Middle frontal gyrus (tissue), 1 donor: ENCODE data around the gene FNDC4.
"Not testable (repeated sequence)": the region's sequence is repeated elsewhere in the genome, so short reads cannot be mapped to it uniquely, and the experiment has no call there.

ENCODE experiments used
- DNase-seq: peaks from one replicate; pipeline ENCODE4 v3.0.0-alpha.2; 2015; ENCODE audit warnings: low spot score; ENCODE audit errors: extremely low spot score

The FNDC4 gene, protein sequence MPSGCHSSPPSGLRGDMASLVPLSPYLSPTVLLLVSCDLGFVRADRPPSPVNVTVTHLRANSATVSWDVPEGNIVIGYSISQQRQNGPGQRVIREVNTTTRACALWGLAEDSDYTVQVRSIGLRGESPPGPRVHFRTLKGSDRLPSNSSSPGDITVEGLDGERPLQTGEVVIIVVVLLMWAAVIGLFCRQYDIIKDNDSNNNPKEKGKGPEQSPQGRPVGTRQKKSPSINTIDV

DNA sequence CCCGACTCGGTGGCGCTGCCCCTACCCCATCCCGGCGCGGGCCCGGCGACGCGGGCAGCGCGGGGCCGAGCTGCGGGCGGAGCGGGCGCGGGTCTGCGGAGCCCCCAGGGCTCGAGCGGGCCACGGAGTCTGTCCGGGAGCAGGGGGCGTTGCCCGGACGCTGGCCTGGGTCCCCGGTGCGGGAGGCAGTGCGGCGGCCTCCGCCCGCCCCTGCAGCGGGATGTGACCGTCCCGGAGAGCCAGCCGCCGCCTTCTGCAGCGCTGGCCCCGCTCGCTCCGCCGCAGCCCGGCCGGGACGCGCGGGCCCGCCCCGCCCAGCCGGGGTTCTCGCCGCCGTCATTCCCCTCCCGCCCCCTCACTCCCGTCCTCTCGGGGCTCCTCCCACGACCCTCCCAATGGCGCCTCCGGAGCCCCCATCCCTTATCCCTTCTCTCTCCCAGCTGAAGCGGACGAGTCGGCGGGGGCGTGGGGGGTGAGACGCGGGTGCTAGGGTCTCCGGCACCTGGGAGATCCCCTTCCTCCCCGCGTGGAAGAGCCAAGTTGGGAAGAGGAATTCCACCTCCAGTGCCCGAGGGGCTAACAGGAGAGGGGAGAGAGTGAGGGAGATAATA is at the start of gene FNDC4:
Gene FNDC4, minus strand, starts transcription at position 257 of the 611 bp plus-strand sequence. CDS start 521 bp downstream, outside the sequence.
- no peak for DNase-seq

DNA sequence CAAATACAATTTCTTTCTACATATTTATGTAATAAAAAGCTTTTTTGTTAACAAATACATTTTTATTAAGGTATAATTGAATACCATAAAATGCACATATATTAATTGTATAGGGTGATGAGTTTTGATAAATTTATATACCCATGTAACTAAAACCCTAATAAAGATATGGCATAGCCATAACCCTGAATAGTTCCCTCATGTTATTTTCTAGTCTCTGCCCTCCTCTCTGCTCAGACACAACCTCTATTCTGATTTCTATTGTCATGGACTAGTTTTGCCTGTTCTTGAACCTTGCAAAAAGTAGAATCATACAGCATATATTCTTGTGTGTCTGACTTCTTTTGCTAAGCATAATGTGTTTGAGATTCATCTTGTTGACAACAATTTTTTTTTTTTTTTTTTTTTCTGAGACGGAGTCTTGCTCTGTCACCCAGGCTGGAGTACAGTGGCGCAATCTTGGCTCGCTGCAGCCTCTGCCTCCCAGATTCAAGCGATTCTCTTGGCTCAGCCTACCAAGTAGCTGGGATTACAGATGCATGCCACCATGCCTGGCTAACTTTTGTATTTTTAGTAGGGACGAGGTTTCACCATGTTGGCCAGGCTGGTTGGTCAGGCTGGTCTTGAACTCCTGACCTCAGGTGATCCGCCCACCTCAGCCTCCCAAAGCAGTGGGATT is 49.3 kb upstream of the FNDC4 start:
- DNase-seq = no peak

DNA sequence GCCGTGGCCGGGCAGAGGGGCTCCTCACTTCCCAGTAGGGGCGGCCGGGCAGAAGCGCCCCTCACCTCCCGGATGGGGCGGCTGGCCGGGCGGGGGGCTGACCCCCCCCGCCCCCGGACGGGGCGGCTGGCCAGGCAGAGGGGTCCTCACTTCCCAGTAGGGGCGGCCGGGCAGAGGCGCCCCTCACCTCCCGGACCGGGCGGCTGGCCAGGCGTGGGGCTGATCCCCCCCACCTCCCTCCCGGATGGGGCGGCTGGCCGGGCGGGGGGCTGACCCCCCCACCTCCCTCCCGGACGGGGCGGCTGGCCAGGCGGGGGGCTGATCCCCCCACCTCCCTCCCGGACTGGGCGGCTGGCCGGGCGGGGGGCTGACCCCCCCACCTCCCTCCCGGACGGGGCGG is 44.6 kb upstream of the FNDC4 start:
- DNase-seq = not testable (repeated sequence)

DNA sequence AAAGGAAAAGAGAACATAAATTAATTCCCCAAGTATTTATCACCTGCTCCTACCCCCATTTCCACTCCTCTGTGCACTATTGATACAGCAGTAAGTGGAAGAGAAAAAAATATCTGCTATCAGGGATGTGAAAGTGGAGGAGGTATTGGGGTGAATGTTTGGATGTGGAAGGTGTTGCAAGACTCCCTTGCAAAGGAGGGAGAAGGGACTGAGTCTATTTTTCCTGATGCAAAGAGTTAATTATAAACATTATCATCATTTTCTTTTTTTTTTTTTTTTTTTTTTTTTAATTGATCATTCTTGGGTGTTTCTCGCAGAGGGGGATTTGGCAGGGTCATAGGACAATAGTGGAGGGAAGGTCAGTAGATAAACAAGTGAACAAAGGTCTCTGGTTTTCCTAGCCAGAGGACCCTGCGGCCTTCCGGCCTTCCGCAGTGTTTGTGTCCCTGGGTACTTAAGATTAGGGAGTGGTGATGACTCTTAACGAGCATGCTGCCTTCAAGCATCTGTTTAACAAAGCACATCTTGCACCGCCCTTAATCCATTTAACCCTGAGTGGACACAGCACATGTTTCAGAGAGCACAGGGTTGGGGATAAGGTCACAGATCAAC is 43.9 kb upstream of the FNDC4 start:
- not testable (repeated sequence) for DNase-seq

DNA sequence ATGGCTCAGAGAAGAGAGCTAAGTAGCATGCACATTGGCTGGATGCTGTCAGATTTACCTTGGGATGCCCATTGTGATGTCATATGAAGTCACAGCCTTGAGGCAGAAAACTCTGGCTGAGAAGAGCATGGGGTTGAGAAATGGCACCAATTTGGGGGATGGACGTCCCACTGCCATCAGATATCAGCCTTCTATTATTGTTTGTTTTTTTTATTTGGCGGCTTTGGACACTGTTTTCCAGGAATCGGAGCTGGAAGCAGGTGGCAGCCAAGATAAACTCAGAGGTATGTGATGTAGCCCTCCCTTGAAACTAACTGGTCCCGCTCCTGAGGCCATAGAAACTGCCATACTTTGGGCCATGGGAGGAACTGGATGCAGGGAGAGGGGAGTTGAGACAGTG is 42.3 kb upstream of the FNDC4 start:
- no peak for DNase-seq

DNA sequence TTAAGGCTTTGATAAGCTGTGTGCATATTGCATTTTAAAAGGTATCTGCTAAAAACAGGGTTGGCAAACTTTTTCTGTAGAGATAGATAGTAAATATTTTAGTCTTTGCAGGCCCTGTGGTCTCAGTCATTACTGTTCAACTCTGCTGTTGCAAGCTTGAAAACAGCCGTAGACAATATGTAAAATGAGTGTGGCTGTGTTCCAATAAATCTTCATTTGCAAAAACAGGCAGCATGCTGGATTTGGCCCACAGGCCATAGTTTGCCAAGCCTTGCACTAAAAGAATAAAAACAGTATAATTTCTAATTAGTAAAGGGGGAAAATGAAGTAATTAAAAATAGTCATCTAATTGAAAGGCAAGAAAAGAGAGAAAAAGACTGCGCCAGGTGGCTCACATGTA is 37.0 kb upstream of the FNDC4 start:
- DNase-seq = no peak

DNA sequence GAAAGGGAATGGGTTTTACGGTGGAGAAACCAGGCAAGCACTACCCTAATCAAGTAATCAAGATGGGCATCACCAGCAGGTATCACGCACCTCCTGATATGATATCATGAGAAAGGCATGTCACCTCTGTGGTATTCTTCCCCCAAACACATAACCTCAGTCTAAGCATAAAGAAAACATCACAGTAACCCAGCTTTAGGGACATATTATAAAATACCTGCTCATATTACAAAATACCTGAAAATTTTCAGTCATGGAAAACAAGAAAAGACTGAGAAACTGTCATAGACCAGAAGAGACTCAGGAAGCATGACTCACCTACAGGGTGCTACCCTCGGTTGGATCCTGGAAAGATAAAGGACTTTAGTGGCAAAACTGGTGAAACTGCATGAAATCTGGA is 32.2 kb upstream of the FNDC4 start:
- DNase-seq = no peak

DNA sequence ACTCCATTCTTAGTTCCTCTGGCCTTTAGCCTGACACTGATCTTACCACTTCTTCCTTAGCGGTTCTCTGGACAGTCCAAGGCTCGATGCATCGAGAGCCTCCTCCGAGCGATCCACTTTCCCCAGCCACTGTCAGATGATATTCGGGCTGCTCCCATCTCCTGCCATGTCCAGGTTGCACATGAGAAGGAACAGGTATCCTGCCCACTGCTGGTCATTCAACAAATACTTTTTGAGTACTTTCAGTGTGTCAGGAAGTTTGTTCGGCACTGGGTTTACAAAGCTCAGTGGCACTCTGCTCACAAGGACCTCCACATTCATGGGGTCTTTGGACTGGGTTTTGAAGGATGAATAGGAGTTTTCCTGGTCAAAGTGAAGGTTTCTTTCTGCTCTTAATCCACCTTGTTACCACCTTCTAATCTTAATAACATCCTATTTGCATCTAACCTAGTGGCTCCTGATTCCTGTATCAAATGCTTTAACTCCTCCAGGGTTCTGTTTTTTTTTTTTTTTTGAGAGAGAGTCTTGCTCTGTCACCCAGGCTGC is 27.5 kb upstream of the FNDC4 start:
- no peak for DNase-seq

DNA sequence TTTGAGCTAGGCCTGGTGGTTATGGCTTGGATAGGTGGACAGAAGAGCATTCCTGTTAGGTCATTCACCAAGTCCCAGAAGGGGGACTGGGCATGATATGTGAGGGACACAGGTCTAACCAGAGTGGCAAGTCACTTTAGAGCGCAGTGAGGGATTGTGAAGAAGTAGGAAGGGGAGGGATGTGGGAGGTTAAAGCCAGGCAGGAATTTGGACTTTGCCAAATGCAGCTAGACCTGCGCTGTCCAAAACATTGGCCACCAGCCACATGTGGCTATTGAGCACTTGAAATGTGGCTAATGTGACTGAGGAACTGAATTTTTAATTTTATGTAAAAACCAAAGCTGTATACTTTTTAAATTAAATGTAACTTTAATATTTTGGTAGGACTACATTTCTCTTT is 25.3 kb upstream of the FNDC4 start:
- no peak for DNase-seq

DNA sequence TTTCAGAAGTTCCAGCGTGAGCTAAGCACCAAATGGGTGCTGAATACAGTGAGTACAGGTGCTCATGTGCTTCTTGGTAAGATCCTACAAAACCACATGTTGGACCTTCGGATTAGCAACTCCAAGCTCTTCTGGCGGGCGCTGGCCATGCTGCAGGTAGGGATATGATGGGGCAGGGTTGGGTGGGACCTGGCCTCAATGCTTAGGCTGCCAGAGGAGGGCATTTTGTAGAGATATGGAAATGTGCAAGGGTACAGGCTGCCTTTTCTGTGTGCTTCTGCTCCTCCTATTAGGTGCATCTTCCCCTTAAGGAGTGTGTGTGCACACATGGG is 23.7 kb upstream of the FNDC4 start:
- no peak for DNase-seq

DNA sequence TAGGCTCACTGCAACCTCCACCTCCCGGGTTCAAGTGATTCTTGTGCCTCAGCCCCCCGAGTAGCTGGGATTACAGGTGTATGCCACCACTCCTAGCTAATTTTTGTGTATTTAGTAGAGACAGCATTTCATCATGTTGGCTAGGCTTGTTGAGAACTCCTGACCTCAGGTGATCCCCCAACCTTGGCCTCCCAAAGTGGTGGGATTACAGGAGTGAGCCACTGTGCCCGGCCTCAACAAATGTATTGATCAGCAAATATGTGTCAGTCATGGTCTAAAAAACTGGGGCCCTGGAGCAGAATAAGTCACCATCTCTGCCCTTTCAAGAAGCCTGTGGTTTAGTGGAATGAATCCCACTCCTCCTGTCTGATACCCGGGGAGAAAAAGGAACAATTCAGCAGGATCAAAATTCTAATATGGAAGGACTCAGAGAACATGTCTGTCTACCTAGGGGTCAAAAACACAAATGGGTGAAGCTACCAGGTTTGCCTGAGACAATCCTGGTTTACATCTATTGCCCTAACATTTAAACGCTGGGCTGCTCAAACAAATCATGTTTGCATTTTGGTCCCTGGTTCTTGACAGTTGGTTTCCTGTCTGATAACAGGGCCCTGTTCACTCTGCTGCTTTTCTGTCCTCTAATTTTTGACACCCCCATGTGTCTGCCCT is 23.2 kb upstream of the FNDC4 start:
- no peak for DNase-seq

DNA sequence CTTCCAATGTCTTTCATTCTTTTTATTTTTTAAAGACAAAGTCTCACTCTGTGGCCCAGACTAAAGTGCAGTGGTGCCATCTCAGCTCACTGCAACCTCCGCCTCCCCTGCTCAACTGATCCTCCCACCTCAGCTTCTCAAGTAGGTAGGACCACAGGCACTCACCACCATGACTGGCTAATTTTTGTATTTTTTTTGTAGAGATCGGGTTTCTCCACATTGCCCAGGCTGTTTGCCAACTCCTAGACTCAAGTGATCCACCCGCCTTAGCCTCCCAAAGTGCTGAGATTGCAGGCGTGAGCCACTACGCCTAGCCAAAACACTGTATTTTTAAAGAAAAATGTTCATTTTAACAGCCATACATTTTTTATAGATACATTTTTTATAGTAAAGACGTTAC is 14.3 kb upstream of the FNDC4 start:
- no peak for DNase-seq

DNA sequence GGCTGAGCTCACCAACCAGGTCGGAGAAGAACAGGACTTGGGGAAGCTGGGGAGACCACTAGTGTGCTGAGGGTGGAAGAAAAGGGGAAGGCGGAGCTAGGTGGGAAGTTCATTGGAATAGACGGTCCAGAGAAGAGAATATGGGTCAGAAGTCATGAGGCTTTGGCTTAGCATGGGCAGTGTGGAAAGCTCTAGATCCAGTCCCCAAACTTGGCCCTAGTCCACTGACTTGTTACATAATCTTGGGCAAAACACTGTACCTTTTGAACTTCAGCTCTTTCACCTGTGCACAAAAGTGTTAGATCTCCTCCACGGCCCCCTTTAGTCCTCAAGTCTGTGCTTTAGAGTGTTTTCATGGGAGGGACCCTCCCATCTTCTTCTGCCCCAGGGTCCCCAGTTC is 12.3 kb upstream of the FNDC4 start:
- no peak for DNase-seq

DNA sequence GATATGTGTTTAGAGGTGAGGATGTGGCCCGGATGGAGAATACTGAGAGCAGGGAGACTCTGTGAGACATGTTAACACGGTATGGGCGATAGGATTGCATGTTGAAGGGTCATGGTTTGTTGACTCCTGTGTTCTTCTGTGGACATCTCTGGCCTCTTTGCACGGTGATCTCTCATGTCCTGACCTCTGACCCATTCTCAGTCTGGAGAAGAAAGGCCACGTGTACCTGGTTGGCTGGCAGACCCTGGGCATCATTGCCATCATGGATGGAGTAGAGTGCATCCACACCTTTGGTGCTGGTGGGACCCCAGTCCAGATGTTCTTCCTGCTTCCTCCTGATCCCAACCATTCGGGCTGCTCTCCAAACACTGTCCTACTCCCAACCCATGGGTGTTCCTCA is 11.6 kb upstream of the FNDC4 start:
- no peak for DNase-seq

DNA sequence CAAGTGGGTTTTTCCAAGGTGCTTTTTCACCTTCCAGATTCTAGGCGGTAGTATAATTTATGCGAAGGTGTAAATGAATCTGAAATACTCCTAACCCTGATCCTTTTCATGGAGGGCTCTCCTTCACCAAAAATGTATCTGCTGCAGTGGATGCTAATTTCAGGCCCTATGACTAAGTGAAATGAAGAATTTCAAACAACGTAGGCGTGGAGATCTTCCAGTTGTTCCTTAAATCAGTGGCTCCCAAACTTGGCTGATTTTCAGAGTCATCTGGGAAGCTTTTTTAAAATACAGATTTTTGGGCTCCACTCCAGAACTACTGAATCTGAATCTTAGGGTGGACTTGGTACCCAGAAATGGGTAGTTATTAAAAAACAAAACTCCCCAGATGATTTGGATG is 7.1 kb upstream of the FNDC4 start:
- DNase-seq = no peak

DNA sequence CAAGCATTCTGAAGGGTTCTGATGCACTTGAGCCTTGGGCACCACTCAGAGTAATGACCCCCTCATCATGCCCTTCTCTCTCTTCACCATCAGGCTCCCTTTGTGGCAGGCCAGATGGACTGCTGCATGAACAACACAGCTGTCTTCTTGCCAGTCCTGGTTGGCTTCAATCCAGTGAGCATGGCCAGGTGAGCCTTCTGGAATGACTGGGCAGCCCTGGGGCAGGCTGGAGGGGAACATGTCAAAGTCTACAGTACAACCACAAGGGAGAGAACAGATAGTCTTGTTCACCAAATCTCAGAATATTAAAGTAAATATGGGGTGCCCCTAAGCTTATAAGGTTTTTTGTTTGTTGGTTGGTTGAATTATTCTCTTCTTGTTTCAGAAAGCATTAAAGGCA is 6.0 kb upstream of the FNDC4 start:
- DNase-seq = no peak

DNA sequence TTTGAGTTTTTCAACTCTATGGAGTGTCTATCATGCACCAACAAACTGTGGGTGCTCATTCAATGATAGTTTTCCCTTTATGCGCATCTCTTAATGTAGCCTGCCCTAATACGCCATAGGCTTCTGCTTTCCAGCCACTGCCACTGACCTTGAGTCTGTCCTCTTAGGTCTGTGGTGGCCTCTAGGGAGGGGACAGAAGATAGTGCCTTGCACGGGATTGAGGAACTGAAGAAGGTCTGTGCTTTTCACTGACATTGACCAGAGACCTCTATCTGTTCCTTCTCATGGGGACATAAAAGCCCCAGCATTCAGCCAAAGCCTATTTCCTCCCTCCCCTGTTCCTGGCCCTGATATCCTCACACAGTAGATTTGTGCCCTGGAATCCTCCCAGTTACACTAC is 4.0 kb upstream of the FNDC4 start:
- DNase-seq = no peak

DNA sequence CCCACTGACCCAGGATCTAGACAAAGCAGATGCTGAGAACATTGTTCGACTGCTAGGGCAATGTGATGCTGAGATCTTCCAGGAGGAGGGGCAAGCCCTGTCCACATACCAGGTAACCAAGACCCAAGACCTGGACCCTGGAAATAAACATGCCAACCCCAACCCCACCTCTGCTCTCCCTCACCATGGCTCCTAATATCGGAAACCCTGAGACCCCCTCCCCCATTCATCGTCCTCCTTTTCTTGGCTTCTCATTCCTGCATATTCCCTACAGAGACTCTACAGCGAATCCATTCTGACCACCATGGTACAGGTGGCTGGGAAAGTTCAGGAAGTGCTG is 2.3 kb upstream of the FNDC4 start:
- DNase-seq = no peak

DNA sequence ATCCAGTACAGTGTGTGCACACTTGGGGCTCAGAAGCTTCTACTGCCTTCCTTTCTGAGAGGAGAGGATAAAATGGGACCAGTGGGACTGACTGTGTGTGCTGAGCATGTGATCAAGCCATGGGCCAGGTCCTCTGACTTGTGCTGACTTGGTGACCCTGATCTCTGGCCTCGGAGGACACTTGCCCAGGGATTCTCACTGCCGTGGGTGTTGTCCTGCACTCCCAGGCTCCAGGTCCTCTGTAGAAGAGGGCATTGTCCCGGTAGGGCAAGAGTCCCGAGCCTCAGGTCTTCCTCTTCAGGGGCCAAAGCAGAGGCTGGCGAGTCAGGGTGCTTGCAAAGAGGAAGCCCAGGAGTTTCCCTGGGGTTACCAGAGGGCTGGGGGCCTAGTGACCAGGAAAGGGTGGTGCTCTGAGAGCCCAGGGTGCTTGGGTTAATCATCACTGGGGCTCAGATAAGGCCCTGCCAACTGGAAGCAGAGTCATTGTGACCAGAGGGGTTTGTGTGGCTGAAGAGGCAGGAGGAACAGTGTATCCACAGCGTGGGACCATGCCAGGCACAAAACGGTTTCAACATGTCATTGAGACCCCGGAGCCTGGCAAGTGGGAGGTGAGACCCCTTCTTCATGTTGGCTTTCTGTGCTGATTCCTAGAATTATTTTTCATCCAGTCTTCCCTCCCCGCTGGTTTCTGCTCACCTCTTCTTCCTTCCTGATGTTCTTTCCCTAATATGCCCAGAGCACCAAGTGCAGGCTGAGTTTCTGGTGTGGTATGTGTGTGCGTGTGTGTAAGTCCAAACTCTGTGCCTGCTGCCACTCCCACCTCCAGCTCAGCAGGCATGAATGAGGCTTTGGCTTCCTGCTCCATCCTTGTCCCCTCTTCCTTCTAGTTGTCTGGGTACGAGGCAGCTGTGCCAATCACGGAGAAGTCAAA is 1.6 kb upstream of the FNDC4 start, which contains the start of gene GCKR:
Gene GCKR, plus strand, starts transcription at position 483 of the 931 bp plus-strand sequence. Its CDS starts 66 bp downstream, at position 549.
- DNase-seq = no peak

DNA sequence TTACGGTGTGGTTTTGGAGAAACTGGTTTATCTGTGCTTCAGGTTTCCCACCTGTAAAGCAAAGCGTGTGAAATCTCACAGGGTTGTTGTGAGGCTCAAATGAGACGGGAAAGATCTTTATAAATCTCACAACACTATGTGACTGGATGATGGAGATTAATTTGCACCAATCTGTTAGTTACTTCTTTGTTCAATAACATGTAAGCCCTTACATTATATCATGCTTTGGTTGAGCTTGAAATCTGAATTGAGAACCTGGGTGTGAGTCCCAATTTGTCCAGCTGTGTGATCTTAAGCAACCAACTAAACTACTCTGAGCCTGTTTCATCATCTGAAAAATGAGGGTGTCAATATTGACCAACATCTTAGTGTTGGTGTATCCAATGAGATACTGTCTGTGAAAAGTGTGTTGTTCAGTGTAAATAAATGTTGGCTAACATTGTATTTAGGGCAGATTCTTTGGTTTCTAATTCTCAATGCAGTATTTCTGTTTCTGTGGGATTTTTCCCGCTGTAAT is 898 bp upstream of the FNDC4 start:
- no peak for DNase-seq
